ENCODE measurements around the gene CMTM5.
"Not testable (repeated sequence)": the region's sequence is repeated elsewhere in the genome, so short reads cannot be mapped to it uniquely, and the experiment has no call there.

Gene CMTM5

DNA sequence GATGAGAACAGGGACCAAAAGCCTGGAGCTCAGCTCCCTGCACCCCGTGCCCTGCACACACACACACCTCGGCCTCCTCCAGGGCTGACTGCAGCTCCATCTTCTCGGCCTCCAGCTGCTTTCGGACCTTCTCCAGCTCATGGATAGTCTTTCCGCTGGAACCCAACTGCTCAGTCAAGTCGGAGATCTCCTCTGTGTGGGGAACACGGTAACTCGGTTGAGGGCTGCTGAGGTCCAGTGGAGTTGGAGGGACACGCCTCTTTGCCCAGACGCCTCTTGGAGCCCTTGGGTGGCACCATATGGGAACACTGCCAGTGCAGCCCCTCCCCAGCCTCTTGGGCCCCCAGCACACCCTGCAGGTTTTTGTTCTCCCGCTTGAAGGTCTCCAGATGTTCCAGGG is 40.0 kb downstream of the CMTM5 start:
- no peak for DNase-seq

DNA sequence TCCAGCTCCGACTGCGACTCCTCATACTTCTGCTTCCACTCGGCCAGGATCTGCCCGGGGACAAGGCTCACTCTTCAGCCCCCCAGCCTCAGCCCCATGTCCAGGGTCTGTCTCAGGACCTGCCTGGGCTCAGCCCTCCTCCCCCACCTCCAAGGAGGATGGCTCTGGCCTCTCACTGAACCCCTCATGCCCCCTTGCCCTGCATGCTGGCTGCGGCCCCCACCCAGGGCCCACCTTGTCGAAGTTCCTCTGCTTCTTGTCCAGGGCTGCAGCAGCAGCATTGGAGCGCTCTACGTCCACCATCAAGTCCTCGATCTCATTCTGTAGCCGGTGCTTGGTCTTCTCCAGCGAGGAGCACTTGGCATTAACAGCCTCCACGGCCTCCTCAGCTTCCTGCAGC is 40.4 kb downstream of the CMTM5 start:
- not testable (repeated sequence) for DNase-seq

DNA sequence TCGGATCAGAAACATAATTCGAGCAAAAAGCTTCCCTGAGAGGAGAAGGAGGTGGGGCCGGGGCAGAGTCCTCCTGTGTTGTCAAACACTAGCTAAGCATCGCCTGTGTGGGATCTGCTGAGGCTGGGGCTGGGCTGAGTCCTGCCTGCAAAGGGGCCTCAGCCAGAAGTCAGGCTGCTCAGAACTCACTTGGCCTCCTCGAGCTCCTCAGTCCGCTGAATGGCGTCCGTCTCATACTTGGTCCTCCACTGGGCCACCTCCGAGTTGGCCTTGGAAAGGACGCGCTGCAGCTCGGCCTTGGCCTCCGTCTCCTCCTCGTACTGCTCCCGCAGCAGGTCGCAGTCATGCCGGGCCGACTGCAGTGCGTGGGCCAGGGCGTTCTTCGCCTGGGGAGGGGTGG is 41.2 kb downstream of the CMTM5 start:
- no peak for DNase-seq

- DNase-seq = not testable (repeated sequence)
Measured at GRCh38 chr14:23419646-23420045, 42.8 kb downstream of the CMTM5 start.

GRCh38 chr14:23421594-23421993 is 44.7 kb downstream of the CMTM5 start:
- DNase-seq = no peak

DNA sequence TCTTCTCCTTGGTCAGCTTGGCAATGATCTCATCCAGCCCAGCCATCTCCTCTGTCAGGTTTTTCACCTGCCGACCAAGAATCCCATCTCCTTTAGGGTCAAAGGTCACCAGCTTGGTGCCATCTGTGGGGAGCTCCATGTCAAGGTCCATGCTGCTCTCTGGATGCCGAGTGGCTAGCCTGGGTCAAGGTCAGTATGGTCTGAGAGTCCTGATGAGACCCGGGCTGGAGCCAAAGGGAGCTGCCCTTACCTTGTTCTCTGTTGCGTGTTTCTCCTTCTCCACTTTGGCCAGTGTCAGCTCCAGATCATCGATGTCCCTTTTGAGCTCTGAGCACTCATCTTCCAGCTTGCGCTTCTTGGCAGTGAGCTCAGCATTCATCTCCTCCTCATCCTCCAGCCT is 46.8 kb downstream of the CMTM5 start:
- DNase-seq = no peak

- no peak for DNase-seq
Measured at GRCh38 chr14:23425169-23425568, 48.3 kb downstream of the CMTM5 start.

DNA sequence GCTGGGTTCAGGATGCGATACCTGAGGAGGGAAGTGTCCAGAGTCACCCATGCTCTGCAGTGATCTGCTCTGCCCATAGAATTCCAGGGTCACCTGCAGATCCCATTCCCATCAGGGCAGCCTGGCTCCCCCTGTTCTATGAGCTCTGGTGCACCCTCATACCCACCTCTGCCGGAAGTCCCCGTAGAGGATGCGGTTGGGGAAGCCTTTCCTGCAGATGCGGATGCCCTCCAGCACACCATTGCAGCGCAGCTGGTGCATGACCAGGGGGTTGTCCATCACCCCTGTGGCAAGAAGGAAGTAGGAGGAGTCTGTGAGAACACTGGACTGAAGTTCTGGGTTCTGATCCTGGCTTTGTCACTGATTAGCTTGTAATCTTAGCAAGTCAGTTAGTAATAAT is 49.0 kb downstream of the CMTM5 start:
- DNase-seq = not testable (repeated sequence)

GRCh38 chr14:23428686-23429495 is 52.0 kb downstream of the CMTM5 start:
- DNase-seq = no peak
